ENCODE results near the gene C1QTNF8.

The C1QTNF8 gene

DNA sequence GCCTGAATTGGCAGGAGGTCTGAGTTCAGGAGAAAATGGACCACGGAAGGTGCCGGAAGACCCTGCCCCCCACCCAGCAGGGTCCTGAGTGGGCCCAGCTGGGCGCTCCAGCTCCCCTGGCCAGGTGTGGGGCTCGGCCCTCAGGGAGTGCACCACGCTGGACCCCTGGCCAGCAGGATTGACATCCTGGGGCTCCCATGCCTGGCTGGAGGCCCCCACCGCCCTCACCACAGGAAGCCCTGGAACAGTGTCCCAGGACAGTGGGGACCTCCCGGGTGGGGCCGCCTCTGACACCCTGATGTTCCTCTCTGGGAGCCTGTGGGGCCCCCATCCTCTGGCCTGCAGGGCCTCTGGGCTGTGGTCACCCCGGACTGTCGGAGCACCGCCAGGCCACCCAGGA is 28.8 kb upstream of the C1QTNF8 start:
- no peak for TF ChIP-seq EZH2 (optimal IDR thresholded peaks at IDR 0.05; ENCODE audit: low read depth, low read length)
- TF ChIP-seq, protein P1, sequence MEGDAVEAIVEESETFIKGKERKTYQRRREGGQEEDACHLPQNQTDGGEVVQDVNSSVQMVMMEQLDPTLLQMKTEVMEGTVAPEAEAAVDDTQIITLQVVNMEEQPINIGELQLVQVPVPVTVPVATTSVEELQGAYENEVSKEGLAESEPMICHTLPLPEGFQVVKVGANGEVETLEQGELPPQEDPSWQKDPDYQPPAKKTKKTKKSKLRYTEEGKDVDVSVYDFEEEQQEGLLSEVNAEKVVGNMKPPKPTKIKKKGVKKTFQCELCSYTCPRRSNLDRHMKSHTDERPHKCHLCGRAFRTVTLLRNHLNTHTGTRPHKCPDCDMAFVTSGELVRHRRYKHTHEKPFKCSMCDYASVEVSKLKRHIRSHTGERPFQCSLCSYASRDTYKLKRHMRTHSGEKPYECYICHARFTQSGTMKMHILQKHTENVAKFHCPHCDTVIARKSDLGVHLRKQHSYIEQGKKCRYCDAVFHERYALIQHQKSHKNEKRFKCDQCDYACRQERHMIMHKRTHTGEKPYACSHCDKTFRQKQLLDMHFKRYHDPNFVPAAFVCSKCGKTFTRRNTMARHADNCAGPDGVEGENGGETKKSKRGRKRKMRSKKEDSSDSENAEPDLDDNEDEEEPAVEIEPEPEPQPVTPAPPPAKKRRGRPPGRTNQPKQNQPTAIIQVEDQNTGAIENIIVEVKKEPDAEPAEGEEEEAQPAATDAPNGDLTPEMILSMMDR (IDR thresholded peaks at IDR 0.05; ENCODE audit: low read length) = no peak
- no peak for TF ChIP-seq EZH2phosphoT487 (IDR thresholded peaks at IDR 0.05; ENCODE audit: low read length)
- H3K4me2 ChIP-seq (ENCODE audit: low read depth, low read length) = no peak overlapping the region

DNA sequence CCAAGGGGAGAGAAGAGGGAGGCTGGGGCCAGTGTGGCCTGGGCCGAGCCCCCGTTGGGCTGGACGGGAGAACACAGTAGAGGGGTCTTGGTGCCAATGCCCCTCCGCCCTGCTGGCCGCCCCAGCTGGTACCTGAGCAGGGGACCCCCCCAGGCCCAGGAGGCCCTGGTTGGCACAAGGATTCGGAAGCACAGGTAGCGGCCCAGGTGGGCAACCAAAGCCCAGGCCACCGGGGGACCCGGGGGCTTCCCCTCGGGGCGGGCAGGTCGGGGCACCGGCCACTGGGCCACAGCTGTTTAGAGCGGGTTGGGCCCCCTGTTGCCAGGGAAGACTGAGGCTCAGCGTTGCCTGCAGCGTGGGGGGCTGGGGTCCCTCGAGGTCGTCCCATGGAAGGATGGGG is 28.2 kb upstream of the C1QTNF8 start:
- no peak overlapping the region for H3K27ac ChIP-seq (ENCODE audit: low read length)
- H3K9me2 ChIP-seq (replicated peaks; ENCODE audit: insufficient read depth, low read length) = no peaks in the 10 kb centered on the region
- H3K4me3 ChIP-seq (ENCODE audit: low read length) = no peak overlapping the region
- no peak overlapping the region for H3K9ac ChIP-seq (ENCODE audit: low read length)
- H3F3A ChIP-seq (ENCODE audit: insufficient read depth, low read length) = no peaks in the 10 kb centered on the region
- 0 out of 2 replicates have a peak, but pooled peaks cover 5% of the 10 kb centered on the region for H3K4me1 ChIP-seq (ENCODE audit: low read length)
- no peaks in the 10 kb centered on the region for H4K20me1 ChIP-seq (ENCODE audit: insufficient read depth, low read length)
- H3K4me2 ChIP-seq (ENCODE audit: low read depth, low read length) = no peak overlapping the region
- no peak for DNase-seq
- no peak overlapping the region for H2AFZ ChIP-seq (ENCODE audit: low read length)
- no peak for TF ChIP-seq EZH2phosphoT487 (IDR thresholded peaks at IDR 0.05; ENCODE audit: low read length)
- TF ChIP-seq, protein P1 (IDR thresholded peaks at IDR 0.05; ENCODE audit: low read length) = no peak
- TF ChIP-seq EZH2 (optimal IDR thresholded peaks at IDR 0.05; ENCODE audit: low read depth, low read length) = no peak
- H3K27me3 ChIP-seq (replicated peaks; ENCODE audit: insufficient read depth, low read length) = peaks cover 96% of the 10 kb centered on the region
- H3K79me2 ChIP-seq (ENCODE audit: low read length) = no peaks in the 10 kb centered on the region
- H3K9me3 ChIP-seq (replicated peaks; ENCODE audit: insufficient read depth, low read length) = no peaks in the 10 kb centered on the region
- no peaks in the 10 kb centered on the region for H3K36me3 ChIP-seq (replicated peaks; ENCODE audit: insufficient read depth, low read length)

More for the DNA sequence above, 28.8 kb upstream of the C1QTNF8 start:
- H3K36me3 ChIP-seq (replicated peaks; ENCODE audit: insufficient read depth, low read length) = no peaks in the 10 kb centered on the region
- H3K27me3 ChIP-seq (replicated peaks; ENCODE audit: insufficient read depth, low read length) = peaks cover 96% of the 10 kb centered on the region
- H3K4me1 ChIP-seq (ENCODE audit: low read length) = 0 out of 2 replicates have a peak, but pooled peaks cover 3% of the 10 kb centered on the region
- H3K9me2 ChIP-seq (replicated peaks; ENCODE audit: insufficient read depth, low read length) = no peaks in the 10 kb centered on the region
- no peak for DNase-seq
- no peak overlapping the region for H3K27ac ChIP-seq (ENCODE audit: low read length)
- H4K20me1 ChIP-seq (ENCODE audit: insufficient read depth, low read length) = no peaks in the 10 kb centered on the region
- H3K79me2 ChIP-seq (ENCODE audit: low read length) = no peaks in the 10 kb centered on the region
- H3F3A ChIP-seq (ENCODE audit: insufficient read depth, low read length) = no peaks in the 10 kb centered on the region
- H3K4me3 ChIP-seq (ENCODE audit: low read length) = no peak overlapping the region
- no peak overlapping the region for H3K9ac ChIP-seq (ENCODE audit: low read length)
- no peak overlapping the region for H2AFZ ChIP-seq (ENCODE audit: low read length)
- no peaks in the 10 kb centered on the region for H3K9me3 ChIP-seq (replicated peaks; ENCODE audit: insufficient read depth, low read length)

DNA sequence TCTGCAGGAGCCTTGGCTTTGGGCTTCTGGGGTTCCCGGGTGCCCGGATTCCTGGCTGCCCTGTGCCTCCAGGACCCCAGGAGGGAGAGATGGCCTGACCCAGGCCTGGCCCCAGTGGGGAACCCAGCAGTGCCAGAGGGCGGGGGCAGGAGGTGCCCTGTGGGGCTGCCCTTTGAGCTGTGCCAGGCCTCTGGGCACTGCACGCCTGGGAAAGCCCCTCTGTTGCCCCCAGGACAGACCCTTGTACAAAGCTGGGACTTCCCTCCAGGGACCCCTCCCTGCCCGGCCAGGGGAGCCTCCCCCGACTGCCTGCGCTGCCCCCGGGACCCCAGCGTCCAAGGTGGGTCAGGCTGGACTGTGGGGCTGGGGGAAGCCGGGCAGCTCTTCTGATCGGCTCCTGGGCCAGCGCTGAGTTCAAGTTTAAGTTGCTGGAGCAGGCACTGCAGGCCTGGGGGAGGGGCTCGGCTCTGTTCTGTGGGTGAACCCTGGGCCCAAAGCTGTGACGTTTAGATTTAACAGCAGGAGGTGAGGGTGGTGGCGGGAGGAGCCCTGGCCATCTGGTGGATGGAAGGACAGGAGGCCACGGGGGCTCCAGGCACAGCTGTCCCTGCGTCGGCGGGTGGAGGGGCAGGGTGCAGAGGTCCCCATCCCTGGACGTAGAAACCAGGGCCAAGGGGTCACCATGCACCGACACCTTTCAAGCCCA is 27.6 kb upstream of the C1QTNF8 start:
- Histone ChIP-seq H3K4me2 (ENCODE audit: low read depth, low read length) (no peak overlapping the region), H3K27me3 (replicated peaks; ENCODE audit: insufficient read depth, low read length) (peaks cover 96% of the 10 kb centered on the region), H3K9me2 (replicated peaks; ENCODE audit: insufficient read depth, low read length) (no peaks in the 10 kb centered on the region), H3K9ac (ENCODE audit: low read length) (no peak overlapping the region), H3K27ac (ENCODE audit: low read length) (no peak overlapping the region), H3K9me3 (replicated peaks; ENCODE audit: insufficient read depth, low read length) (no peaks in the 10 kb centered on the region), H3K4me1 (ENCODE audit: low read length) (0 out of 2 replicates have a peak, but pooled peaks cover 5% of the 10 kb centered on the region), H3K4me3 (ENCODE audit: low read length) (no peak overlapping the region), H3F3A (ENCODE audit: insufficient read depth, low read length) (no peaks in the 10 kb centered on the region), H3K36me3 (replicated peaks; ENCODE audit: insufficient read depth, low read length) (no peaks in the 10 kb centered on the region), H3K79me2 (ENCODE audit: low read length) (no peaks in the 10 kb centered on the region), H4K20me1 (ENCODE audit: insufficient read depth, low read length) (no peaks in the 10 kb centered on the region), H2AFZ (ENCODE audit: low read length) (no peak overlapping the region)
- DNase-seq = no peak
- no peak for TF ChIP-seq EZH2phosphoT487 (IDR thresholded peaks at IDR 0.05; ENCODE audit: low read length)
- TF ChIP-seq EZH2 (optimal IDR thresholded peaks at IDR 0.05; ENCODE audit: low read depth, low read length) = no peak
- TF ChIP-seq, protein P1 (IDR thresholded peaks at IDR 0.05; ENCODE audit: low read length) = no peak
